Right lobe of liver (tissue), 6 donors: ENCODE results near the gene TTLL5. TPM values are rescaled to one million over a fixed set of nuclear protein-coding genes. Genes with fewer than 3 reads are reported as not detected.
A peak's percentile ranks its signal among the peaks of the same experiment; 100 is the strongest.

Experiments
- ATAC-seq, 4 donors: fragments of 200-7000 bp; cut with Tn5 transposase; one replicate each; pipeline ENCODE4 v1.9.1; 2020; ENCODE audit warnings: mild to moderate bottlenecking in 4 of 4, moderate library complexity in 4 of 4
- DNase-seq, 3 donors: peaks; one replicate each; pipeline ENCODE4 v3.0.0-alpha.2; 2020
- H3K27ac ChIP-seq, 3 donors: fragments of 200-600 bp; one replicate each; pipeline ENCODE4 v1.8.0; 2022
- H3K27me3 ChIP-seq, 2 donors: fragments of 200-600 bp; one replicate each; pipeline ENCODE4 v1.8.0; 2022
- H3K36me3 ChIP-seq, 4 donors: fragments of 200-600 bp; sonication (generic) in 1 of 4; one replicate each; pipeline versions ENCODE4 v1.5.1 to v1.8.0; 2017 to 2022; ENCODE audit warnings: control low read depth in 1 of 4
- H3K4me1 ChIP-seq, 4 donors: fragments of 200-600 bp; sonication (generic) in 1 of 4; one replicate each; pipeline versions ENCODE4 v1.5.1 to v1.8.0; 2017 to 2022; ENCODE audit warnings: control low read depth in 1 of 4
- H3K4me3 ChIP-seq, 3 donors: fragments of 200-600 bp; one replicate each; pipeline ENCODE4 v1.8.0; 2022
- H3K9me3 ChIP-seq, 4 donors: fragments of 200-600 bp; sonication (generic) in 1 of 4; one replicate each; pipeline versions ENCODE4 v1.5.1 to v1.8.0; 2017 to 2022; ENCODE audit warnings: control low read depth in 1 of 4
- POLR2A ChIP-seq: fragments of 450-650 bp; IDR thresholded peaks from one replicate; pipeline ENCODE4 v1.6.1; 2017; ENCODE audit warnings: antibody characterized with exemption, mild to moderate bottlenecking
- WGBS: methylation state at CpG from one replicate; pipeline ENCODE4 v1.1.6; 2018; ENCODE audit warnings: low coverage, low lambda C conversion rate; ENCODE audit not compliant: insufficient coverage; ENCODE audit errors: missing lambda C conversion rate; 5-methylcytosine and 5-hydroxymethylcytosine counted together
- intact Hi-C, 2 donors: fragments of 100-400 bp; cut with DNase I; formaldehyde crosslinking; loops; one replicate each; pipeline versions ENCODE4 v1.11.2 to v1.14.1; 2022
- total RNA-seq, 6 experiments: library from RNA; depleted of rRNA in 2 of 6; stranded (reverse); fragments of >200 nt in 2 of 6; fragmentation: NEBNext Ultra II Directional in 3 of 6; extraction: Animal tissue kit (Norgen Biotek cat#: 25700) in 3 of 6; gene quantifications; one replicate each; pipeline versions ENCODE4 v1.1.0 to v1.2.4, GENCODE V29; 2016 to 2023
- TF ChIP-seq, protein P1 (sequence below), 4 donors: fragments of 200-600 bp in 3 of 4; fragments of 450-650 bp in 1 of 4; IDR thresholded peaks; one replicate each; pipeline versions ENCODE4 v1.5.1 to v1.8.0; 2016 to 2022; ENCODE audit warnings: antibody characterized with exemption in 4 of 4, mild to moderate bottlenecking in 2 of 4
- donor health status: DM: no; HTN: yes; CAD: no.
- donor health status: DM: no; HTN: no; CAD: no.
- donor health status: DM: no; HTN: no; CAD: no.
- donor health status: DM: no; HTN: yes; CAD: no.
- donor health status: DM: no; HTN: yes; CAD: no.

Gene TTLL5
- total RNA-seq, 6 experiments from 2014 or later: 7.4 to 13.8 (median 11.9) TPM

DNA sequence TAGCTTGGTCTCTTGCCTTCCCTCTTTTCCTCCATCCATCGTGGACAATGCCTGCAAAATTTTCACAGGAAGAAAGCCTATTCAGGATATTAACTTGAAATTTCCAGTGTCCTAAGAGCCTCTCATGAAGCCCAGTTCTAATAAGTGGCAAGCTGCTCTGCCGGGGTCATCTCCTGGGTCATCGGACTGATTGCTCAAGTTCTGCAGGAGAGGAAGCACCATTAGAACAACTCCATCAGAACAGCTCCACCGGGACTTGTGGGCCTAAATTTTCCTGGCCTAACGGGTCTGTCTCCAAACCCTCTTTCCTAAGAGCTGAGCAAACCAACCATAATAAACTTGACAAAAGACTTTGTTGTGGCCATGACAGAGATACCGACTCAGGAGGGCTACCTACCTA is 14.3 kb upstream of the TTLL5 start:
- Histone ChIP-seq H3K4me3 (no peak overlapping the region), H3K27ac (peak overlapping the region; percentile 41 to 80 (median 78)), H3K9me3 (no peaks in the 10 kb centered on the region), H3K36me3 (peaks cover 0 to 8% (median 6%) of the 10 kb centered on the region in 4 donors), H3K4me1 (peaks cover 0 to 65% (median 32%) of the 10 kb centered on the region in 4 donors), H3K27me3 (no peaks in the 10 kb centered on the region)
- WGBS: 24% methylated on average over 5 of the region's 6 CpGs
- TF ChIP-seq, protein P1, sequence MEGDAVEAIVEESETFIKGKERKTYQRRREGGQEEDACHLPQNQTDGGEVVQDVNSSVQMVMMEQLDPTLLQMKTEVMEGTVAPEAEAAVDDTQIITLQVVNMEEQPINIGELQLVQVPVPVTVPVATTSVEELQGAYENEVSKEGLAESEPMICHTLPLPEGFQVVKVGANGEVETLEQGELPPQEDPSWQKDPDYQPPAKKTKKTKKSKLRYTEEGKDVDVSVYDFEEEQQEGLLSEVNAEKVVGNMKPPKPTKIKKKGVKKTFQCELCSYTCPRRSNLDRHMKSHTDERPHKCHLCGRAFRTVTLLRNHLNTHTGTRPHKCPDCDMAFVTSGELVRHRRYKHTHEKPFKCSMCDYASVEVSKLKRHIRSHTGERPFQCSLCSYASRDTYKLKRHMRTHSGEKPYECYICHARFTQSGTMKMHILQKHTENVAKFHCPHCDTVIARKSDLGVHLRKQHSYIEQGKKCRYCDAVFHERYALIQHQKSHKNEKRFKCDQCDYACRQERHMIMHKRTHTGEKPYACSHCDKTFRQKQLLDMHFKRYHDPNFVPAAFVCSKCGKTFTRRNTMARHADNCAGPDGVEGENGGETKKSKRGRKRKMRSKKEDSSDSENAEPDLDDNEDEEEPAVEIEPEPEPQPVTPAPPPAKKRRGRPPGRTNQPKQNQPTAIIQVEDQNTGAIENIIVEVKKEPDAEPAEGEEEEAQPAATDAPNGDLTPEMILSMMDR (IDR thresholded peaks at IDR 0.05): no peak
- TF ChIP-seq POLR2A: no peak
- ATAC-seq: peak; percentile 45 to 59 (median 52)
- peak; percentile 39 to 77 (median 72) for DNase-seq
- intact Hi-C loops: loop anchor here in 1 of 2 donors (5.0 kb wide), 1 partner anchor 64 kb away; no protein-coding TSS in a partner anchor

- no peaks in the 10 kb centered on the region for H3K27me3 ChIP-seq
- peaks cover 0 to 14% (median 6%) of the 10 kb centered on the region in 4 donors for H3K36me3 ChIP-seq
- intact Hi-C loops: loop anchor here in 1 of 2 donors (5.0 kb wide), 1 partner anchor 65 kb away; no protein-coding TSS in a partner anchor
- WGBS: 9% methylated on average over 3 of the region's 3 CpGs
- H3K27ac ChIP-seq: peak overlapping the region; percentile 41 to 80 (median 78)
- DNase-seq (peak; percentile 54 to 89 (median 86)), ATAC-seq (peak; percentile 58 to 78 (median 74))
- H3K9me3 ChIP-seq: no peaks in the 10 kb centered on the region
- peak; percentile 25 for TF ChIP-seq POLR2A
- TF ChIP-seq, protein P1 (IDR thresholded peaks at IDR 0.05): no peak
- H3K4me3 ChIP-seq: no peak overlapping the region
- H3K4me1 ChIP-seq: peaks cover 0 to 70% (median 32%) of the 10 kb centered on the region in 4 donors
Measured at GRCh38 chr14:75647640-75648039, 13.4 kb upstream of the TTLL5 start.

DNA sequence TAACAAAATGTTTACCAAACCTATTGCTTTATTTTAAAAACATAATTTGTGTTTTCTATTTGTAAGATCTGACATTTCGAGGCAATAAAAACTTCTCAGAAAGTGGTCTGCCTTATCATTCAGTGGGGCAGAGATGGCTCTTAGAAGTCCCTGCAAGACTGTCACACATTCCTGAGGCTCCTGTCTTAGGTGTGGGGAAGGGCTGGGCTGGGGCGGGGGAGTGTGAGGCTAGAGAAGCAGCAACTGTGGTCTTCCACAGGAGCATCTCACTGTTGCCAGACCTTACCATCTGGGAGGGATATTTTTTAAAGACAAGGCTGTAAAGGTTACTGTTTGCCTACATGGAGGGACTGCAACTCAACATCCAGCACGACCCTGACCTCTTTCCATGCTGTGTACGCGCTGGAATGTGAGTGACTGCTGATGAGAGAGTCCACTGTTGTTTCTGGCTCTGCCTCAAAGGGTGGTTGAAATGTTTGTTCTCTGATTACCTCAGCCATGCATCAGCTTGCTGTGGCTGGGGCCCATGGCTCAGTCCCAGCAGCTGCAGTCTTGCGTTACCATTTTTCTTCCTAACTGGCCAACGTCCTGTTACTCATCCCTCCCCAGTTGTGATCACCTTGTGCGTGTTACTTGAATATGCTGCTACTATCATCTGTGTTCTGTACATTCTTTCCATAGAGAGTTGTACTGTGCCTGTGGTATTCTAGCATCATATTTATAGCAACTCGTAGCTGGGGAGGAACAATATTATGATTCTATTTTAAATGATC is 12.8 kb upstream of the TTLL5 start:
- peak; percentile 75 to 87 (median 84) for ATAC-seq
- intact Hi-C loops: loop anchor here in 1 of 2 donors (5.0 kb wide), 1 partner anchor 66 kb away; no protein-coding TSS in a partner anchor
- Histone ChIP-seq H3K4me1 (peaks cover 0 to 70% (median 32%) of the 10 kb centered on the region in 4 donors), H3K4me3 (no peak overlapping the region), H3K9me3 (no peaks in the 10 kb centered on the region), H3K27me3 (no peaks in the 10 kb centered on the region), H3K36me3 (peaks cover 0 to 15% (median 6%) of the 10 kb centered on the region in 4 donors), H3K27ac (peak overlapping the region; percentile 41 to 80 (median 78))
- peak; percentile 75 to 93 (median 87) for DNase-seq
- WGBS: 29% methylated on average over 9 of the region's 9 CpGs
- TF ChIP-seq, protein P1 (IDR thresholded peaks at IDR 0.05): no peak
- peak; percentile 23 for TF ChIP-seq POLR2A

- no peak for TF ChIP-seq POLR2A
- TF ChIP-seq, protein P1 (IDR thresholded peaks at IDR 0.05): no peak
- WGBS: 100% methylated on average over 1 of the region's 1 CpG
- H3K9me3 ChIP-seq: no peaks in the 10 kb centered on the region
- H3K27ac ChIP-seq: peak overlapping the region in 2 of 3 donors; percentile 69 to 78
- H3K36me3 ChIP-seq: peaks cover 0 to 15% (median 7%) of the 10 kb centered on the region in 4 donors
- no peak overlapping the region for H3K4me3 ChIP-seq
- DNase-seq: no peak
- ATAC-seq: no peak
- no peaks in the 10 kb centered on the region for H3K27me3 ChIP-seq
- intact Hi-C loops: loop anchor here in 1 of 2 donors (5.0 kb wide), 1 partner anchor 67 kb away; no protein-coding TSS in a partner anchor
- H3K4me1 ChIP-seq: peaks cover 0 to 62% (median 29%) of the 10 kb centered on the region in 4 donors
Measured at GRCh38 chr14:75649337-75649736, 11.7 kb upstream of the TTLL5 start.
